CD4-positive, alpha-beta T cell (primary cell): ENCODE data around the gene SORCS2. TPM values are rescaled to one million over a fixed set of nuclear protein-coding genes. Genes with fewer than 3 reads are reported as not detected.

Source experiments
- ATAC-seq: fragments of 200-7000 bp; cut with Tn5 transposase; one replicate; pipeline ENCODE4 v1.10.0; 2022; ENCODE audit warnings: mild to moderate bottlenecking; ENCODE audit not compliant: poor library complexity
- CTCF ChIA-PET: fragments of 350-600 bp; sonication (Branson Sonifier 250); formaldehyde crosslinking; loops from one replicate; lab custom pipeline; 2021; ENCODE audit warnings: antibody characterized with exemption, inconsistent platforms; lab: Charles Lee
- POLR2A ChIA-PET: fragments of 350-600 bp; sonication (Branson Sonifier 250); formaldehyde crosslinking; loops from one replicate; lab custom pipeline; 2021; ENCODE audit warnings: antibody characterized with exemption, inconsistent platforms; lab: Charles Lee
- DNase-seq, 14 experiments: peaks; one replicate each; pipeline ENCODE4 v3.0.0-alpha.2; 2013 to 2020; ENCODE audit warnings: mixed read lengths in 2 of 14
- H3K27ac ChIP-seq, 2 donors: one replicate each; pipeline versions ENCODE4 v1.5.1 to v1.7.0; 2013; ENCODE audit warnings: low read length in 2 of 2, low read depth in 1 of 2, mild to moderate bottlenecking in 1 of 2
- H3K27me3 ChIP-seq, 2 experiments: 1 replicate in 1 of 2; 2 replicates in 1 of 2; pipeline versions ENCODE4 v1.6.1 to v1.7.0; 2013; ENCODE audit warnings: low read length in 2 of 2, control low read depth in 1 of 2, mild to moderate bottlenecking in 1 of 2, moderate library complexity in 1 of 2; ENCODE audit not compliant: insufficient read depth in 2 of 2, control insufficient read depth in 1 of 2
- H3K36me3 ChIP-seq: one replicate; pipeline ENCODE4 v1.6.1; 2013; ENCODE audit warnings: low read length, control low read depth; ENCODE audit not compliant: insufficient read depth
- H3K4me1 ChIP-seq: one replicate; pipeline ENCODE4 v1.6.1; 2013; ENCODE audit warnings: low read length, control low read depth; ENCODE audit not compliant: insufficient read depth
- H3K4me3 ChIP-seq: one replicate; pipeline ENCODE4 v1.5.1; 2013; ENCODE audit warnings: mild to moderate bottlenecking, low read length, moderate library complexity
- H3K9me3 ChIP-seq, 2 experiments: 1 replicate in 1 of 2; 2 replicates in 1 of 2; pipeline versions ENCODE4 v1.6.1 to v1.7.0; 2013; ENCODE audit warnings: low read length in 2 of 2, mild to moderate bottlenecking in 2 of 2, control low read depth in 1 of 2, moderate library complexity in 1 of 2; ENCODE audit not compliant: control insufficient read depth in 1 of 2, insufficient read depth in 1 of 2
- H3K27ac Mint-ChIP-seq: one replicate; pipeline ENCODE4 v1.8.0; 2020; ENCODE audit warnings: mixed read lengths
- H3K27me3 Mint-ChIP-seq: one replicate; pipeline ENCODE4 v1.8.0; 2021; ENCODE audit warnings: mixed read lengths
- H3K36me3 Mint-ChIP-seq: one replicate; pipeline ENCODE4 v1.8.0; 2021; ENCODE audit warnings: low read depth, mixed read lengths
- H3K4me1 Mint-ChIP-seq: one replicate; pipeline ENCODE4 v1.8.0; 2021; ENCODE audit warnings: low read depth, mixed read lengths
- H3K4me3 Mint-ChIP-seq: one replicate; pipeline ENCODE4 v1.8.0; 2020; ENCODE audit warnings: mild to moderate bottlenecking, mixed read lengths
- H3K9me3 Mint-ChIP-seq: one replicate; pipeline ENCODE4 v1.8.0; 2020; ENCODE audit warnings: mixed read lengths
- intact Hi-C, 2 experiments: fragments of 100-400 bp; cut with DNase I in 1 of 2; cut with micrococcal nuclease in 1 of 2; formaldehyde crosslinking; loops; one replicate each; pipeline versions ENCODE4 v1.15.1 to v1.9.0; 2023 to 2025; cut with DNase I, micrococcal nuclease
- total RNA-seq, 174 experiments: library from RNA in 2 of 174; stranded (reverse) in 2 of 174; gene quantifications; one replicate each; pipeline ENCODE4 v1.2.3 and lab custom pipeline; 2021 to 2026
- TF ChIP-seq, protein P1 (sequence below): fragments of 200-600 bp; IDR thresholded peaks from one replicate; pipeline ENCODE4 v1.8.0; 2022; ENCODE audit warnings: antibody characterized with exemption, mild to moderate bottlenecking

SORCS2 gene
- total RNA-seq, 2 experiments from 2014 or later = not detected

DNA sequence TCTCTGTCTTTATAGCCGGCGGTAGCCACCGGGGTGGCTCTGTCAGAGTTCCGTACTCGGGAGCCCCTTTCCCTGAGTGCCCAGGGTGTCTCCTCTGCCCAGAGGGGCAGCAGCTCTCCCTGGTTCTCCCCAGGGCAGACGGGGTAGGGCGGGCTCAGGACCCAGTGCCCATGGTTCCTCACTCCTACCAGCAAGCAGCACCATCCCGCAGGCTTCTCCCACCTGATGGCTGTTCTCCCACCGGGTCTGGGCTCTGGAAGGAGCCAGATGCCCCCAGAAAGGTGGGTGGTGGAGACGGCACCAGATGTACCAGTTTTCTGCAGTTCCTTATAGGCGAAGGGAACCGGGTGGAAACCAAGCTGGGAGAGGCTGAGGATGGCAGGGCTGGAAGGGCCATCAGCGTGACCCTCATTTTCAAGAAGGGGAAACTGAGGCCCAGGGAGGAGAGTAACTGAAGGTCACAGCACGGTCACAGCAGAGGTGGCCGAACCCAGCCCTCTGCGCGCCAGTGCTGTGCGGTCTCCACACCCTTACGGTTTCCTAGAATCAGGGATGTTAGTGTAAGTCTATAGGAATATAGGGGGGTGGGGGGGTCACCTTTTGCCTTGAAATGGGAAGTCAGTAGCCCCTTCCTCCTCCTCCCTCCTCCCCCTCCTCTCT lies 548.7 kb downstream of the SORCS2 start:
- CTCF ChIA-PET = no interaction called here
- no peaks in the 10 kb centered on the region for H3K36me3 Mint-ChIP-seq

DNA sequence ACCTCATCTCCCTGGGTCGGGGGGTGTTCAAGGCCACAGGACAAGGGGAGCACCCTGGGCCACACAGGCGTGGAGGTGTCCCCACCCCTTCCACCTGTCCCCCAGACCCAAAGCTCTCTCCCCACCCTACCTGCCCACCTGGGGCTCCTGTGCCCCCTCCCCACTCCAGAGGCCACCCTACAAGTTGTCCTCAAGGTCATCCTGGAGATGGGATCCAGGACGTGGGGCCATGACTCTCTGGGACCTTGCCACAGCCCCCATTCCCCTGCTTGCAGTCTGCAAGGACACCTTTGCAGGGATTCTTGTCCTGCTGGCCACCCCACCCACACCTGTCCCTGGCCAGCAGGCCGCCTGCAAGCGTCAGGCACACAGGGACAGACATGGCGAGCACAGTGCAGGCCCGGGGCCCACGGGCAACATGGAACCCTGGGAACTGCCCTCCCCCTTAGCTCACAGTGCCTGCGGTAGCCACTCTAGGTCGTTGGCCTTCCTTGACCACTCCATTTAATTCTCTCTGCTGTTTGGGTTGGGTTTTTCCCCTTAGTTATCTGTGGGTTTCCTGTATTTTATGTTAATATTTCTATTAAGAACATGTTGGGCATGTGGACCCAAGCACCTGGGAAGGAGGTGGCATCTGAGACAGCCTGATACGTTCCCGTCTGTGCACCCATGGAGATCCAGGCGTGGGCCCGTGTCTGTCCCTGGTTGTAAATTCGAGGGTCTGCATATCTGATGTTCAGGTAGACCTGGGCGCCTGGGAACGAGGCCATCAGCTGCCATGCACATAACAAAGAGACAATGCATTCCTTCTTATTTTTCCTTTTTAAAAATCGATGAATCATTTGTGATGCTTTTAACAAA lies 549.8 kb downstream of the SORCS2 start:
- no peaks in the 10 kb centered on the region for H3K27me3 ChIP-seq
- ChIA-PET POLR2A (no interaction called here), CTCF (no interaction called here)
- TF ChIP-seq, protein P1, sequence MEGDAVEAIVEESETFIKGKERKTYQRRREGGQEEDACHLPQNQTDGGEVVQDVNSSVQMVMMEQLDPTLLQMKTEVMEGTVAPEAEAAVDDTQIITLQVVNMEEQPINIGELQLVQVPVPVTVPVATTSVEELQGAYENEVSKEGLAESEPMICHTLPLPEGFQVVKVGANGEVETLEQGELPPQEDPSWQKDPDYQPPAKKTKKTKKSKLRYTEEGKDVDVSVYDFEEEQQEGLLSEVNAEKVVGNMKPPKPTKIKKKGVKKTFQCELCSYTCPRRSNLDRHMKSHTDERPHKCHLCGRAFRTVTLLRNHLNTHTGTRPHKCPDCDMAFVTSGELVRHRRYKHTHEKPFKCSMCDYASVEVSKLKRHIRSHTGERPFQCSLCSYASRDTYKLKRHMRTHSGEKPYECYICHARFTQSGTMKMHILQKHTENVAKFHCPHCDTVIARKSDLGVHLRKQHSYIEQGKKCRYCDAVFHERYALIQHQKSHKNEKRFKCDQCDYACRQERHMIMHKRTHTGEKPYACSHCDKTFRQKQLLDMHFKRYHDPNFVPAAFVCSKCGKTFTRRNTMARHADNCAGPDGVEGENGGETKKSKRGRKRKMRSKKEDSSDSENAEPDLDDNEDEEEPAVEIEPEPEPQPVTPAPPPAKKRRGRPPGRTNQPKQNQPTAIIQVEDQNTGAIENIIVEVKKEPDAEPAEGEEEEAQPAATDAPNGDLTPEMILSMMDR = no peak
- Mint-ChIP-seq H3K4me1 (no peaks in the 10 kb centered on the region), H3K27me3 (no peaks in the 10 kb centered on the region), H3K27ac (no peak overlapping the region), H3K4me3 (no peak overlapping the region), H3K9me3 (no peaks in the 10 kb centered on the region), H3K36me3 (no peaks in the 10 kb centered on the region)
- no peak overlapping the region for H3K27ac ChIP-seq
- ATAC-seq (no peak), DNase-seq (no peak)
- H3K4me3 ChIP-seq = no peak overlapping the region
- H3K4me1 ChIP-seq = no peaks in the 10 kb centered on the region
- no peaks in the 10 kb centered on the region for H3K36me3 ChIP-seq
- intact Hi-C loops = no loop called here
- H3K9me3 ChIP-seq = peaks cover 0 to 25% of the 10 kb centered on the region in 2 experiments

More for the DNA sequence above, 548.7 kb downstream of the SORCS2 start:
- Mint-ChIP-seq H3K4me3 (no peak overlapping the region), H3K27me3 (no peaks in the 10 kb centered on the region), H3K27ac (no peak overlapping the region), H3K9me3 (no peaks in the 10 kb centered on the region), H3K4me1 (no peaks in the 10 kb centered on the region)
- Histone ChIP-seq H3K27me3 (no peaks in the 10 kb centered on the region), H3K27ac (no peak overlapping the region), H3K4me3 (no peak overlapping the region), H3K9me3 (peaks cover 0 to 26% of the 10 kb centered on the region in 2 experiments), H3K36me3 (no peaks in the 10 kb centered on the region), H3K4me1 (no peaks in the 10 kb centered on the region)
- intact Hi-C loops = no loop called here
- DNase-seq = no peak
- POLR2A ChIA-PET = no interaction called here
- no peak for ATAC-seq
- TF ChIP-seq, protein P1 = no peak

DNA sequence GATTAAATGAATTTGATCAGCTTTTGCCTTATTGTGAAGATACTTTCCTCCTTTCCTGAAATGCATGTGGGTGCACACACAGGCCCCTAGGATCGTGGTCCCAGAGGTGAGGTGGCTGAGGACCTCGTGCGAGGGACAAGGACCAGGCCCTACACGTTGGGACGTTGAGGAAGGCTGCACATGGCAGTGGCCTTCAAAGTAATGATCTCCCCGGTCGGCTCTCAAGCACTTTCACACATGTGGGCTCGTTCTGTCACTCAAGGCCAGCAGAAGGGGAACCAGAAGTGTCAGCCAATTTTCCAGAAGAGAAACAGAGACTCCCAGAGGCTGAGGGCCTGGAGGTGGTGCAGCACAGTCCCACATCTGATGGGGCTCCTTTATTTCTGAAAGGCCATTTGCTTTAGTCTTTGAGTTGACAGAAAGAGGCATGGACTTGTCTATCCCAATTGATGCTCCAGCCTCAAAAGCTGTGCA lies 550.5 kb downstream of the SORCS2 start:
- ChIA-PET CTCF (no interaction called here), POLR2A (no interaction called here)
- ATAC-seq (no peak), DNase-seq (no peak)
- H3K4me1 Mint-ChIP-seq = no peaks in the 10 kb centered on the region
- no peaks in the 10 kb centered on the region for H3K9me3 Mint-ChIP-seq
- H3K9me3 ChIP-seq = peaks cover 0 to 18% of the 10 kb centered on the region in 2 experiments
- H3K36me3 Mint-ChIP-seq = no peaks in the 10 kb centered on the region
- TF ChIP-seq, protein P1 = no peak
- intact Hi-C loops = no loop called here
- no peaks in the 10 kb centered on the region for H3K4me1 ChIP-seq
- H3K27ac ChIP-seq = no peak overlapping the region
- no peak overlapping the region for H3K4me3 Mint-ChIP-seq
- no peak overlapping the region for H3K4me3 ChIP-seq
- H3K27me3 ChIP-seq = no peaks in the 10 kb centered on the region
- H3K27me3 Mint-ChIP-seq = no peaks in the 10 kb centered on the region
- no peaks in the 10 kb centered on the region for H3K36me3 ChIP-seq
- no peak overlapping the region for H3K27ac Mint-ChIP-seq
